ENCODE measurements around the gene PIGH.

Gene PIGH

DNA sequence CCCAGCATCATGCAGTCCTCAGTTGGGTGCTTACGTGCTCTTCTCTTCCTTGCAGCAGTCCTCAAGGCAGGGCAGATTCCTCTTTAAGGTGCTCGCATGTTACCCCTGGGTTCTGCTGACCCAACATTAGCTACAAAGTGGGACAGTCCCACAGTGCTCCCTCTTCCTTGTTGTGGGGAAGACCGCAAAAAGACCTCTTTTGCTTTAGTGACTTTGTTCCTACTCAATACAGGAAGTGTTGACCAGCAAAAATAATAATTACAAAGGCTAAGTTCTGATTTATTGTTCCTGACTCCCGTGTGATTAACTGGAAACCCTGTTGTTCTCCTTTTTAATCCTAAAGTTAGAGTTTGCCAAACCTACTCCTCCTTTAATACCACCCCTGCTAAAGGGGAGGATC lies 13.7 kb downstream of the PIGH start:
- TF ChIP-seq FOXP2 (optimal IDR thresholded peaks at IDR 0.05; ENCODE audit: borderline replicate concordance, extremely low read depth, extremely low read length, insufficient read depth) (no peak), TAF1 (IDR thresholded peaks at IDR 0.05; ENCODE audit: borderline replicate concordance, insufficient read depth, low read length) (no peak), SIN3A (IDR thresholded peaks at IDR 0.05; ENCODE audit: borderline replicate concordance, insufficient read depth, low read length) (no peak), POLR2AphosphoS5 (IDR thresholded peaks at IDR 0.05; ENCODE audit: low read depth, low read length) (no peak)
- TF ChIP-seq, protein P1, sequence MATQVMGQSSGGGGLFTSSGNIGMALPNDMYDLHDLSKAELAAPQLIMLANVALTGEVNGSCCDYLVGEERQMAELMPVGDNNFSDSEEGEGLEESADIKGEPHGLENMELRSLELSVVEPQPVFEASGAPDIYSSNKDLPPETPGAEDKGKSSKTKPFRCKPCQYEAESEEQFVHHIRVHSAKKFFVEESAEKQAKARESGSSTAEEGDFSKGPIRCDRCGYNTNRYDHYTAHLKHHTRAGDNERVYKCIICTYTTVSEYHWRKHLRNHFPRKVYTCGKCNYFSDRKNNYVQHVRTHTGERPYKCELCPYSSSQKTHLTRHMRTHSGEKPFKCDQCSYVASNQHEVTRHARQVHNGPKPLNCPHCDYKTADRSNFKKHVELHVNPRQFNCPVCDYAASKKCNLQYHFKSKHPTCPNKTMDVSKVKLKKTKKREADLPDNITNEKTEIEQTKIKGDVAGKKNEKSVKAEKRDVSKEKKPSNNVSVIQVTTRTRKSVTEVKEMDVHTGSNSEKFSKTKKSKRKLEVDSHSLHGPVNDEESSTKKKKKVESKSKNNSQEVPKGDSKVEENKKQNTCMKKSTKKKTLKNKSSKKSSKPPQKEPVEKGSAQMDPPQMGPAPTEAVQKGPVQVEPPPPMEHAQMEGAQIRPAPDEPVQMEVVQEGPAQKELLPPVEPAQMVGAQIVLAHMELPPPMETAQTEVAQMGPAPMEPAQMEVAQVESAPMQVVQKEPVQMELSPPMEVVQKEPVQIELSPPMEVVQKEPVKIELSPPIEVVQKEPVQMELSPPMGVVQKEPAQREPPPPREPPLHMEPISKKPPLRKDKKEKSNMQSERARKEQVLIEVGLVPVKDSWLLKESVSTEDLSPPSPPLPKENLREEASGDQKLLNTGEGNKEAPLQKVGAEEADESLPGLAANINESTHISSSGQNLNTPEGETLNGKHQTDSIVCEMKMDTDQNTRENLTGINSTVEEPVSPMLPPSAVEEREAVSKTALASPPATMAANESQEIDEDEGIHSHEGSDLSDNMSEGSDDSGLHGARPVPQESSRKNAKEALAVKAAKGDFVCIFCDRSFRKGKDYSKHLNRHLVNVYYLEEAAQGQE (IDR thresholded peaks at IDR 0.05; ENCODE audit: insufficient read depth in 1 of 2, low read depth in 2 of 2, low read length in 2 of 2): no peak

GRCh38 chr14:67584978-67585377 lies 15.1 kb downstream of the PIGH start:
- TF ChIP-seq FOXP2 (optimal IDR thresholded peaks at IDR 0.05; ENCODE audit: borderline replicate concordance, extremely low read depth, extremely low read length, insufficient read depth): no peak
- TF ChIP-seq, protein P1 (IDR thresholded peaks at IDR 0.05; ENCODE audit: insufficient read depth in 1 of 2, low read depth in 2 of 2, low read length in 2 of 2): no peak
- no peak for TF ChIP-seq SIN3A (IDR thresholded peaks at IDR 0.05; ENCODE audit: borderline replicate concordance, insufficient read depth, low read length)
- no peak for TF ChIP-seq POLR2AphosphoS5 (IDR thresholded peaks at IDR 0.05; ENCODE audit: low read depth, low read length)
- no peak for TF ChIP-seq TAF1 (IDR thresholded peaks at IDR 0.05; ENCODE audit: borderline replicate concordance, insufficient read depth, low read length)

GRCh38 chr14:67583711-67584644 lies 16.1 kb downstream of the PIGH start:
- no peak for TF ChIP-seq SIN3A (IDR thresholded peaks at IDR 0.05; ENCODE audit: borderline replicate concordance, insufficient read depth, low read length)
- TF ChIP-seq TAF1 (IDR thresholded peaks at IDR 0.05; ENCODE audit: borderline replicate concordance, insufficient read depth, low read length): no peak

GRCh38 chr14:67582061-67582460 lies 18.0 kb downstream of the PIGH start:
- TF ChIP-seq FOXP2 (optimal IDR thresholded peaks at IDR 0.05; ENCODE audit: borderline replicate concordance, extremely low read depth, extremely low read length, insufficient read depth) (no peak), POLR2AphosphoS5 (IDR thresholded peaks at IDR 0.05; ENCODE audit: low read depth, low read length) (no peak), SIN3A (IDR thresholded peaks at IDR 0.05; ENCODE audit: borderline replicate concordance, insufficient read depth, low read length) (no peak), TAF1 (IDR thresholded peaks at IDR 0.05; ENCODE audit: borderline replicate concordance, insufficient read depth, low read length) (no peak)
- TF ChIP-seq, protein P1 (IDR thresholded peaks at IDR 0.05; ENCODE audit: insufficient read depth in 1 of 2, low read depth in 2 of 2, low read length in 2 of 2): no peak

- no peak for TF ChIP-seq FOXP2 (optimal IDR thresholded peaks at IDR 0.05; ENCODE audit: borderline replicate concordance, extremely low read depth, extremely low read length, insufficient read depth)
- TF ChIP-seq SIN3A (IDR thresholded peaks at IDR 0.05; ENCODE audit: borderline replicate concordance, insufficient read depth, low read length): no peak
- TF ChIP-seq, protein P1 (IDR thresholded peaks at IDR 0.05; ENCODE audit: insufficient read depth in 1 of 2, low read depth in 2 of 2, low read length in 2 of 2): no peak
- TF ChIP-seq TAF1 (IDR thresholded peaks at IDR 0.05; ENCODE audit: borderline replicate concordance, insufficient read depth, low read length): no peak
- TF ChIP-seq POLR2AphosphoS5 (IDR thresholded peaks at IDR 0.05; ENCODE audit: low read depth, low read length): no peak
These were observed 18.4 kb downstream of the PIGH start for GRCh38 chr14:67581643-67582042.
